ENCODE results near the gene C1orf94.

C1orf94 gene

GRCh38 chr1:34263406-34263805 lies 86.7 kb downstream of the C1orf94 start:
- no peak overlapping the region for H3K9ac ChIP-seq (ENCODE audit: low read length)
- H3K4me1 ChIP-seq (ENCODE audit: control insufficient read depth, insufficient read depth, low read length), result no peaks in the 10 kb centered on the region
- no peak for DNase-seq (ENCODE audit: low read depth)
- peaks cover 57% of the 10 kb centered on the region for H3K27me3 ChIP-seq (replicated peaks; ENCODE audit: control insufficient read depth, insufficient read depth, low read length)
- H3K9me3 ChIP-seq (ENCODE audit: control insufficient read depth, low read length), result peaks cover 4% of the 10 kb centered on the region
- no peak overlapping the region for H3K4me3 ChIP-seq (ENCODE audit: low read length)
- H3K36me3 ChIP-seq (ENCODE audit: control insufficient read depth, insufficient read depth, low read length, severe bottlenecking), result no peaks in the 10 kb centered on the region

DNA sequence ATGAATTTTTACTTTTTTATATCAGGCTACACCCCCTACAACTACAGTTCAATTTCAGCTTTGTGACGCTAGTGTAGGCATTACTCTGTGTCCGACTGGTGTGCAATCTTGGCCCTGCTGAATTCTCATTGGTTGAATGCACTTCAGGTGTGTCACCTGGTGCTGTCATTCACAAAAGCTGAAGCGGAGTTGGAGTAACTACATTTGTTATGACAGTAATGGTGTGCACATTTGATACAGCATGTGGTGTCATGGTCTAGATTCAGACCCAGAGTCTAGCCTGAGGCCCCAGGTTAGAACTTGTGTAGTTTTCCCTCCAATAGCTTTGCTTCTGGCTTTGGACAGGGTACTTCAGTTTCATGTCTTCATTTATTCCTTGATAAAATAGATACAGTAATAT lies 88.7 kb downstream of the C1orf94 start:
- no peak for DNase-seq (ENCODE audit: low read depth)
- peaks cover 50% of the 10 kb centered on the region for H3K27me3 ChIP-seq (replicated peaks; ENCODE audit: control insufficient read depth, insufficient read depth, low read length)
- H3K9ac ChIP-seq (ENCODE audit: low read length), result no peak overlapping the region
- H3K4me1 ChIP-seq (ENCODE audit: control insufficient read depth, insufficient read depth, low read length), result no peaks in the 10 kb centered on the region
- peaks cover 4% of the 10 kb centered on the region for H3K9me3 ChIP-seq (ENCODE audit: control insufficient read depth, low read length)
- H3K36me3 ChIP-seq (ENCODE audit: control insufficient read depth, insufficient read depth, low read length, severe bottlenecking), result no peaks in the 10 kb centered on the region
- no peak overlapping the region for H3K4me3 ChIP-seq (ENCODE audit: low read length)

DNA sequence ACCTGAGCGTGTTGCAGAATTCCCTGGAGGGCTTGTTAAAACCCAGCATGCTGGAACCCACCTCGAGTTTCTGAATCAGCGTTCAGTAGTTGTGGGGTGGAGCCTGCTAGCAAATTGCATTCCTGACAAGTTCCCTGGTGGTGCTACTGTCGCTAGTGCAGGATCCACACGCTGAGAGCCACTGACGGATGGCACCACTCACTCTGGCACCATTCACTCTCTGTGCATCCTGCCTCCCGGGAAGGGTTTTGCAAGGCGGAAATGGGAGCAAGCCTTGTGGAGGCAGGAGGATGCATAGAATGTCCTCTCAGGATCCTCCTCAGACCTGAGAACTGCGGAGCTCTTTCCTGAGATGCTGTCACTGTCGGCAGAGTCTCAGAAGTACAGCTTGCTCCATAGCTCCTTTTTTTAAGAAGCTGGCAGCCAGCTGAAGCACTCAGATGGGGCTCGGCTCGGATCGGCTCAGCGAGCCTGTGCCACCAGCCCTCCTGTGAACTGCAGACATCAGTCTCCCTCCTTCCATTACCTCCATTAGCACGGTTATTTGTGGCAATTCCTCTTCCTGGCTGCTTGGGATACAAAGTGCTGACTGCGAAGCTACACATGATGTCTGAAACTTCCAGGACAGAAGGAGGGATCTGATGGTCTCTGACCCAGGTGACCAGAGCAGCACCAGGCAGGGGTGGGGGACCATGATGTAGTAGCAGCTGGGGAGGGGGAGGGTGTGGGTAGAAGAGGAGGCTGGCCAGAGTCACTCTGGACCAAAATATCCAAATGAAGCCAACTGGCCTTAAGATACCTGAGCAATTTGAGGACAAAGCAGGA lies 89.6 kb downstream of the C1orf94 start:
- H3K27me3 ChIP-seq (replicated peaks; ENCODE audit: control insufficient read depth, insufficient read depth, low read length), result peaks cover 50% of the 10 kb centered on the region
- no peaks in the 10 kb centered on the region for H3K4me1 ChIP-seq (ENCODE audit: control insufficient read depth, insufficient read depth, low read length)
- no peak for DNase-seq (ENCODE audit: low read depth)
- H3K9ac ChIP-seq (ENCODE audit: low read length), result no peak overlapping the region
- peaks cover 4% of the 10 kb centered on the region for H3K9me3 ChIP-seq (ENCODE audit: control insufficient read depth, low read length)
- no peak overlapping the region for H3K4me3 ChIP-seq (ENCODE audit: low read length)
- H3K36me3 ChIP-seq (ENCODE audit: control insufficient read depth, insufficient read depth, low read length, severe bottlenecking), result no peaks in the 10 kb centered on the region

DNA sequence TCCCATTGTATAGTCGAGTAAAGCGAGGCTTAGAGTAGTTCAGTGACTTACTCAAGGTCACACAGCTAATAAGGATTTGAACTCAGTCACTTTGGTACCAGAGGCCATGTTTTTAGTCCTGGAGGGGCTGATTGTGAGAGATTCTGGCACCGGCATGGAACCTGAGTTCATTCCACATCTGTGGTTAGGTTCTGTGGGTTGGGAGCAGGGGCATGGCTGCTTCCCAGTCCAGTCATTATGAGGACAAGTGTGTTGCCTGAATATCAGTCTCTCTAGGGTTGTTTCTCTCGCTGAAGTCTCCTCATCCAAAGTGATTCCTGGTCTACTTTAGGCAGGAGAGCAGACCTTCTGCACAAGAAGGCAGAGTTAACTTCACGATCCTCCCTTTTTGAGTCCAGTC lies 90.6 kb downstream of the C1orf94 start:
- peaks cover 2% of the 10 kb centered on the region for H3K9me3 ChIP-seq (ENCODE audit: control insufficient read depth, low read length)
- no peak overlapping the region for H3K9ac ChIP-seq (ENCODE audit: low read length)
- H3K4me1 ChIP-seq (ENCODE audit: control insufficient read depth, insufficient read depth, low read length), result no peaks in the 10 kb centered on the region
- no peak for DNase-seq (ENCODE audit: low read depth)
- H3K4me3 ChIP-seq (ENCODE audit: low read length), result no peak overlapping the region
- H3K27me3 ChIP-seq (replicated peaks; ENCODE audit: control insufficient read depth, insufficient read depth, low read length), result peaks cover 57% of the 10 kb centered on the region
- no peaks in the 10 kb centered on the region for H3K36me3 ChIP-seq (ENCODE audit: control insufficient read depth, insufficient read depth, low read length, severe bottlenecking)

- Histone ChIP-seq H3K9me3 (ENCODE audit: control insufficient read depth, low read length) (no peaks in the 10 kb centered on the region), H3K4me1 (ENCODE audit: control insufficient read depth, insufficient read depth, low read length) (no peaks in the 10 kb centered on the region), H3K9ac (ENCODE audit: low read length) (no peak overlapping the region), H3K4me3 (ENCODE audit: low read length) (no peak overlapping the region), H3K27me3 (replicated peaks; ENCODE audit: control insufficient read depth, insufficient read depth, low read length) (peaks cover 57% of the 10 kb centered on the region), H3K36me3 (ENCODE audit: control insufficient read depth, insufficient read depth, low read length, severe bottlenecking) (no peaks in the 10 kb centered on the region)
- peak; percentile 4 for DNase-seq (ENCODE audit: low read depth)
Observed at GRCh38 chr1:34268311-34268954, 91.7 kb downstream of the C1orf94 start.
